ENCODE measurements around the gene FOXN1. TPM values are rescaled to one million over a fixed set of nuclear protein-coding genes. Genes with fewer than 3 reads are reported as not detected.

Gene FOXN1
- total RNA-seq, 1 experiment from 2014 or later = not detected

DNA sequence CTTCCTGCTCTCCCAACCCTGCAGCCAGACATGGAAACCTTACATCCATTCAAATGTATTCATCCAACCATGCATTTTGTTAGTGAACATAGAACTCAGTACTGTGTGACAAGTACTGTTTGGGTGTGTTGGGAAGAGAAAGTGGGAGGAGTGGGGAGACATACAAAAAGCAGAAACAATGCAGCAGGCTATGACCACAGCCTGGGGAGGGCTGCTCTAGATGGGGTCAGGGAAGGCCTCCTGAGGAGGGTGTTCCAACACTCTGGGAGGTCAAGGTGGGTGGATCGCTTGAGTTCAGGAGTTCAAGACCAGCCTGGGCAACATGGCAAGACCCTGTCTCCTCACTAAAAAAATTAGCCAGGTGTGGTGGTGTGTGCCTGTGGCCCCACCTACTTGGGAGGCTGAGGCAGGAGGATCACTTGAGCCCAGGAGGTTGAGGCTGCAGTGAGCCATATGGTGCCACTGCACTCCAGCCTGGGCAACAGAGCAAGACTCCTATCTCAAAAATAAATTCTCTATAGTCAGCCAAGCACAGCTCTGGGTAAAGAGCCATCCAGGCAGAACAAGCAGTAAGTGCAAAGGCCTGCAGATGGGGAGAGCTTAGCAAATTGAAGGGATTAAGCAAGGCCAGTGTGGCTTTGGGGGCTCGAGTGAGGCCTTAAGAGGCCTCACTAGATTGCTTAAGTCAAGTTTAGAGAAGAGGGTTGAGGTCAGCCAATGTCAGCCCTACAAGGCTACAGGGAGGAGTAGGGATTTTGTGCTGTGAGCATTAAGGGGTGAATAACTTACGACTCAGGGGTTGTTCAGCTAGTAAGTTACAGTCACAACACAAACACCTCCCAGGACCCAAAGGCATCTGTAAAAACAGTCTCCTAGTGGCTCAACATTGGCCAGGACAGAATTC is 27.2 kb upstream of the FOXN1 start:
- Mint-ChIP-seq H3K9me3 (ENCODE audit: unreplicated experiment) (no peaks in the 10 kb centered on the region), H3K27ac (ENCODE audit: low read depth, unreplicated experiment) (no peak overlapping the region), H3K4me1 (ENCODE audit: insufficient read depth, unreplicated experiment) (no peaks in the 10 kb centered on the region), H3K36me3 (ENCODE audit: insufficient read depth, unreplicated experiment) (no peaks in the 10 kb centered on the region), H3K4me3 (ENCODE audit: unreplicated experiment) (no peak overlapping the region), H3K27me3 (ENCODE audit: insufficient read depth, unreplicated experiment) (peaks cover 4% of the 10 kb centered on the region)
- no peak for DNase-seq (ENCODE audit: unreplicated experiment)
- POLR2A ChIA-PET = no interaction called here
- intact Hi-C loops (cut with micrococcal nuclease) = no loop called here
- CTCF ChIA-PET = interaction anchor here (0.6 to 1.0 kb wide), 2 partner anchors 123 to 246 kb away, joined by 3 to 4 read pairs; no protein-coding TSS in a partner anchor
- BruUV-seq (replicated peaks) = no TSS peak
- no peak for TF ChIP-seq CTCF (IDR thresholded peaks at IDR 0.05; ENCODE audit: unreplicated experiment)

DNA sequence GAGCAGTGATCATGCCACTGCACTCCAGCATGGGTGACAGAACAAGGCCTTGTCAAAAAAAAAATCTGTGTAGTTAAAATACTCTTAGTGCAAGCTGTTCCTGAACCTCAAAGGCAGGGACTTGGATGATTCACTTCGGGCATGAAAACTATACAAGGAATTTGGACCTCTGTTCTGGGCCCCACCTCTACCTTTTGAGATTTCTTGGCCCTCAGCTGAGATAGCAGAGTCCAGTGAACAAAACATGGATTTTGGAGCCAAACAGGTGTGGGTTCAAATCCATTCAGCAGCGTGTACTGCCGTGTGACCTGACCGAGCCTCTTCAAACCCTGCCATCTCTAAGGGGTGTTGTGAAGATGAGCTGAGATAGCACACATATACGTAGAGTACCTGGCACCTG is 25.9 kb upstream of the FOXN1 start:
- no peak for DNase-seq (ENCODE audit: unreplicated experiment)

DNA sequence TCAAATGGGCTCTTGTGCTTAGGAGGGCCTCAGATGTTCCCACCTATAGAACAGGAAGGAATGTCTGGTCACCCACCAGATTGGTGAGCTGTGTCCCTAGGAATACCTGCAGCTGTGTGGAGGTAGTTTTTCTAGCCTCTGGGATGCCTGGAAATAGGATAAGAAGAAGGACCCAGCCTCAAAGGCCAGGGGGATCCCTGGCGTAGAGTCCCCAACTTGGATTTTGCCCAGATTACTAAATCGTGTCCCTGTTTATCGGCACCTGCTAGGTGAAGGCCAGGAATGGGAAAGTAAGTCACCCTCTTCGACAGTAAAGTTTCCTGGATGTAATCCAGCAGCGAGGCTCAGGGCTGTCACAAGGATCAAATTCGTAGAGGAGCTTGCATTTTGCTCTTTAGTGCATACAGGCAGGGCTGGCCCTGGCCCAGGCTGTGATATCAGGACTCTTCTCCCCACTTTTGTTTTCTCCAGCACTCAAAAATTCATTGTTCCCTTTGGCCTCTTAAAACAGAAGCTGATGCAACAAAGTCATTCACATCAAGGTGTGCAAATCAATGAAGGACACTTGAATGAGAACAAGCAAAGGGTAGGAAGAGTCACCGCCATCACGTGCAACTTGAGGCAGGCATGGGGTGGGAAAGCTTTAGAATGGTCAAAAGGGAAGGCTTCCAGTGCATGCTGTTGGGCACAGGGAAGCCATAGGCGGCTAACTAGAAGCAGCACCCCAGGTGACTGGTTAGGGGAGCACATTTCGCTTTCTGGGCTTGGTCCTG is 25.2 kb upstream of the FOXN1 start:
- Mint-ChIP-seq H3K9me3 (ENCODE audit: unreplicated experiment) (no peaks in the 10 kb centered on the region), H3K27ac (ENCODE audit: low read depth, unreplicated experiment) (no peak overlapping the region), H3K27me3 (ENCODE audit: insufficient read depth, unreplicated experiment) (peaks cover 15% of the 10 kb centered on the region), H3K4me1 (ENCODE audit: insufficient read depth, unreplicated experiment) (no peaks in the 10 kb centered on the region), H3K4me3 (ENCODE audit: unreplicated experiment) (no peak overlapping the region), H3K36me3 (ENCODE audit: insufficient read depth, unreplicated experiment) (no peaks in the 10 kb centered on the region)
- intact Hi-C loops (cut with micrococcal nuclease) = no loop called here
- no peak for TF ChIP-seq CTCF (IDR thresholded peaks at IDR 0.05; ENCODE audit: unreplicated experiment)
- ChIA-PET CTCF (interaction anchor here (0.6 to 1.3 kb wide), 4 partner anchors 60 to 101 kb away, joined by 3 to 4 read pairs (median 4); no protein-coding TSS in a partner anchor), POLR2A (interaction anchor here (1.1 to 1.4 kb wide), 3 partner anchors 14 to 73 kb away, joined by 3 read pairs; no protein-coding TSS in a partner anchor)
- no TSS peak for BruUV-seq (replicated peaks)
- DNase-seq (ENCODE audit: unreplicated experiment) = no peak

More for the DNA sequence above, 25.9 kb upstream of the FOXN1 start:
- ChIA-PET CTCF (interaction anchor here (0.6 to 1.3 kb wide), 6 partner anchors 13 to 124 kb away, joined by 3 to 4 read pairs (median 4); no protein-coding TSS in a partner anchor), POLR2A (interaction anchor here (1.1 to 1.4 kb wide), 2 partner anchors 13 to 45 kb away, joined by 3 read pairs; no protein-coding TSS in a partner anchor)
- H3K27me3 Mint-ChIP-seq (ENCODE audit: insufficient read depth, unreplicated experiment) = peaks cover 15% of the 10 kb centered on the region
- no peaks in the 10 kb centered on the region for H3K36me3 Mint-ChIP-seq (ENCODE audit: insufficient read depth, unreplicated experiment)
- intact Hi-C loops (cut with micrococcal nuclease) = no loop called here
- H3K4me3 Mint-ChIP-seq (ENCODE audit: unreplicated experiment) = no peak overlapping the region
- BruUV-seq (replicated peaks) = no TSS peak
- H3K9me3 Mint-ChIP-seq (ENCODE audit: unreplicated experiment) = no peaks in the 10 kb centered on the region
- H3K27ac Mint-ChIP-seq (ENCODE audit: low read depth, unreplicated experiment) = no peak overlapping the region
- H3K4me1 Mint-ChIP-seq (ENCODE audit: insufficient read depth, unreplicated experiment) = no peaks in the 10 kb centered on the region
- no peak for TF ChIP-seq CTCF (IDR thresholded peaks at IDR 0.05; ENCODE audit: unreplicated experiment)
